ENCODE measurements around the gene SVIP. TPM values are rescaled to one million over a fixed set of nuclear protein-coding genes. Genes with fewer than 3 reads are reported as not detected.

The SVIP gene
- total RNA-seq, 1 donor from 2014 or later: 17.9 TPM

- DNase-seq (ENCODE audit: low spot score): no peak
- peaks cover 1% of the 10 kb centered on the region for H3K27me3 Mint-ChIP-seq (ENCODE audit: unreplicated experiment)
- no peak overlapping the region for H3K4me3 Mint-ChIP-seq (ENCODE audit: unreplicated experiment)
- no peaks in the 10 kb centered on the region for H3K36me3 Mint-ChIP-seq (ENCODE audit: low read depth, unreplicated experiment)
- no peaks in the 10 kb centered on the region for H3K9me3 Mint-ChIP-seq (ENCODE audit: unreplicated experiment)
- no peaks in the 10 kb centered on the region for H3K4me1 Mint-ChIP-seq (ENCODE audit: unreplicated experiment)
- TF ChIP-seq, protein P1, sequence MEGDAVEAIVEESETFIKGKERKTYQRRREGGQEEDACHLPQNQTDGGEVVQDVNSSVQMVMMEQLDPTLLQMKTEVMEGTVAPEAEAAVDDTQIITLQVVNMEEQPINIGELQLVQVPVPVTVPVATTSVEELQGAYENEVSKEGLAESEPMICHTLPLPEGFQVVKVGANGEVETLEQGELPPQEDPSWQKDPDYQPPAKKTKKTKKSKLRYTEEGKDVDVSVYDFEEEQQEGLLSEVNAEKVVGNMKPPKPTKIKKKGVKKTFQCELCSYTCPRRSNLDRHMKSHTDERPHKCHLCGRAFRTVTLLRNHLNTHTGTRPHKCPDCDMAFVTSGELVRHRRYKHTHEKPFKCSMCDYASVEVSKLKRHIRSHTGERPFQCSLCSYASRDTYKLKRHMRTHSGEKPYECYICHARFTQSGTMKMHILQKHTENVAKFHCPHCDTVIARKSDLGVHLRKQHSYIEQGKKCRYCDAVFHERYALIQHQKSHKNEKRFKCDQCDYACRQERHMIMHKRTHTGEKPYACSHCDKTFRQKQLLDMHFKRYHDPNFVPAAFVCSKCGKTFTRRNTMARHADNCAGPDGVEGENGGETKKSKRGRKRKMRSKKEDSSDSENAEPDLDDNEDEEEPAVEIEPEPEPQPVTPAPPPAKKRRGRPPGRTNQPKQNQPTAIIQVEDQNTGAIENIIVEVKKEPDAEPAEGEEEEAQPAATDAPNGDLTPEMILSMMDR (IDR thresholded peaks at IDR 0.05; ENCODE audit: unreplicated experiment): no peak
- no peak overlapping the region for H3K27ac Mint-ChIP-seq (ENCODE audit: unreplicated experiment)
Observed at GRCh38 chr11:22798901-22799300, 30.7 kb downstream of the SVIP start.

DNA sequence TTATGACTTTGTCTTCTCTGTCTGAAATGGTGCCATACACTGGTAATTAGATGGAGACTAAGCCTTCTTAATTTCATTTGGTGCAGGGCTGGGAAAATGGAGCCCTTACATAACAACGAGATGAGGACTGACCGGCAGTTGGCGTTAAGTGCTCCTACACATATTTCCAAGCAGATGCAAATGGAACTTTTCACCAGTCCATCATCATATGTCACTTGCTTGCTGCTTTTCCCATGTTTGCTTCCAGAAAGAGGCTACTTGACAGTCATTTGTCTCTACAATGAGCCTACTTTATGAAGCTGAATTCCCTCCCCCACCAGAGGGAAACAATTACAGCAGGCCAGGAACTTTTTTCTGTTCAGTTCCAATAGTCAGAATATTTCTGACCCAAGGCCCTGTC lies 32.6 kb downstream of the SVIP start:
- no peak for DNase-seq (ENCODE audit: low spot score)
- peaks cover 1% of the 10 kb centered on the region for H3K27me3 Mint-ChIP-seq (ENCODE audit: unreplicated experiment)
- TF ChIP-seq, protein P1 (IDR thresholded peaks at IDR 0.05; ENCODE audit: unreplicated experiment): no peak
- no peaks in the 10 kb centered on the region for H3K36me3 Mint-ChIP-seq (ENCODE audit: low read depth, unreplicated experiment)
- H3K27ac Mint-ChIP-seq (ENCODE audit: unreplicated experiment): no peak overlapping the region
- no peaks in the 10 kb centered on the region for H3K9me3 Mint-ChIP-seq (ENCODE audit: unreplicated experiment)
- H3K4me1 Mint-ChIP-seq (ENCODE audit: unreplicated experiment): no peaks in the 10 kb centered on the region
- H3K4me3 Mint-ChIP-seq (ENCODE audit: unreplicated experiment): no peak overlapping the region

- TF ChIP-seq, protein P1 (IDR thresholded peaks at IDR 0.05; ENCODE audit: unreplicated experiment): no peak
- Mint-ChIP-seq H3K4me3 (ENCODE audit: unreplicated experiment) (no peak overlapping the region), H3K27ac (ENCODE audit: unreplicated experiment) (no peak overlapping the region)
Observed at GRCh38 chr11:22795914-22796313, 33.7 kb downstream of the SVIP start.

GRCh38 chr11:22792497-22792896 lies 37.1 kb downstream of the SVIP start:
- H3K4me1 Mint-ChIP-seq (ENCODE audit: unreplicated experiment): no peaks in the 10 kb centered on the region
- no peaks in the 10 kb centered on the region for H3K9me3 Mint-ChIP-seq (ENCODE audit: unreplicated experiment)
- TF ChIP-seq, protein P1 (IDR thresholded peaks at IDR 0.05; ENCODE audit: unreplicated experiment): no peak
- DNase-seq (ENCODE audit: low spot score): no peak
- H3K27me3 Mint-ChIP-seq (ENCODE audit: unreplicated experiment): no peaks in the 10 kb centered on the region
- no peak overlapping the region for H3K27ac Mint-ChIP-seq (ENCODE audit: unreplicated experiment)
- H3K4me3 Mint-ChIP-seq (ENCODE audit: unreplicated experiment): no peak overlapping the region
- H3K36me3 Mint-ChIP-seq (ENCODE audit: low read depth, unreplicated experiment): no peaks in the 10 kb centered on the region

More at GRCh38 chr11:22795914-22796313, 33.7 kb downstream of the SVIP start:
- no peak for DNase-seq (ENCODE audit: low spot score)
- H3K27me3 Mint-ChIP-seq (ENCODE audit: unreplicated experiment): peaks cover 1% of the 10 kb centered on the region
- no peaks in the 10 kb centered on the region for H3K9me3 Mint-ChIP-seq (ENCODE audit: unreplicated experiment)
- no peaks in the 10 kb centered on the region for H3K4me1 Mint-ChIP-seq (ENCODE audit: unreplicated experiment)
- H3K36me3 Mint-ChIP-seq (ENCODE audit: low read depth, unreplicated experiment): no peaks in the 10 kb centered on the region

DNA sequence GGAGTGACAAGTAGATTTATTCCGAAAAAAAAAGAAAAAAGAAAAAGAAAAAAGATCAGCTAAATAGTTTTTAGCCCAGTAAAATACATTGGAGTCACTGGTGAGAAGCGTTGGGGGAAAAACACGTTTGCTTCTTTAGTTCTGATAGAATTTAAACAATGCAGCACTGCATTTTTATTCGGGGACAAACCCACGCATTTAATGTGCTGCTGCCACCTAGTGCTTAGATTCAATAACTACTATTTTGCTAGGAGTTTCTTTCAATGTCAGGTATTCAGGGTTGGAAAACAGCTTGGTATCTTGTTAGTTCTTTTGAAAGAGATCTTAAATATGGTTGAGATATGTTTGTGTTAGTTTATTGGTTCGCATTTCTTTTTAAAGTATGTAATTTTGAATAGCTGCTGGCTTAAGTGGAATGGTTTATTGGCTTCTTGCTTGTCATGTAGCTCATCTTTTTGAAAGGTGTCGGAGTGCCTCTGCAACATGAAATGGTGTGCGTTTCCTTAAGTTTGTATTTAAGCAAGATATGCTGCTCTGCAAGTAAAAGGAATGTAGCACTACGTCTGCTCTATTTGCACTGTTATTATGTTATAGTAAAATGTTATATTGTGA lies 41.9 kb downstream of the SVIP start:
- H3K4me3 Mint-ChIP-seq (ENCODE audit: unreplicated experiment): no peak overlapping the region
- peak; percentile 15 for DNase-seq (ENCODE audit: low spot score)
- H3K36me3 Mint-ChIP-seq (ENCODE audit: low read depth, unreplicated experiment): no peaks in the 10 kb centered on the region
- no peaks in the 10 kb centered on the region for H3K4me1 Mint-ChIP-seq (ENCODE audit: unreplicated experiment)
- no peaks in the 10 kb centered on the region for H3K9me3 Mint-ChIP-seq (ENCODE audit: unreplicated experiment)
- no peak overlapping the region for H3K27ac Mint-ChIP-seq (ENCODE audit: unreplicated experiment)
- H3K27me3 Mint-ChIP-seq (ENCODE audit: unreplicated experiment): peaks cover 2% of the 10 kb centered on the region
- TF ChIP-seq, protein P1 (IDR thresholded peaks at IDR 0.05; ENCODE audit: unreplicated experiment): peak; percentile 86

Measured in endothelial cell (in vitro differentiated cells).